ENCODE measurements around the gene TMEM168. TPM values are rescaled to one million over a fixed set of nuclear protein-coding genes. Genes with fewer than 3 reads are reported as not detected.
"Not testable (repeated sequence)": the region's sequence is repeated elsewhere in the genome, so short reads cannot be mapped to it uniquely, and the experiment has no call there.

Gene TMEM168
- total RNA-seq, 1 experiment from 2014 or later: 35.2 TPM

GRCh38 chr7:112782498-112782897 is 7.7 kb downstream of the TMEM168 start:
- no peak for DNase-seq (ENCODE audit: extremely low read depth, low read depth)

- DNase-seq (ENCODE audit: extremely low read depth, low read depth): no peak
Measured at GRCh38 chr7:112781558-112781957, 8.6 kb downstream of the TMEM168 start.

- DNase-seq (ENCODE audit: extremely low read depth, low read depth): no peak
Measured at GRCh38 chr7:112781110-112781509, 9.1 kb downstream of the TMEM168 start.

GRCh38 chr7:112779667-112780066 is 10.5 kb downstream of the TMEM168 start:
- DNase-seq (ENCODE audit: extremely low read depth, low read depth): no peak

GRCh38 chr7:112777406-112777805 is 12.8 kb downstream of the TMEM168 start:
- DNase-seq (ENCODE audit: extremely low read depth, low read depth): no peak

GRCh38 chr7:112771166-112771565 is 19.0 kb downstream of the TMEM168 start:
- DNase-seq (ENCODE audit: extremely low read depth, low read depth): no peak

GRCh38 chr7:112770051-112770450 is 20.1 kb downstream of the TMEM168 start:
- no peak for DNase-seq (ENCODE audit: extremely low read depth, low read depth)

- DNase-seq (ENCODE audit: extremely low read depth, low read depth): no peak
Measured at GRCh38 chr7:112765105-112765504, 25.1 kb downstream of the TMEM168 start.

- no peak for DNase-seq (ENCODE audit: extremely low read depth, low read depth)
Measured at GRCh38 chr7:112763996-112764395, 26.2 kb downstream of the TMEM168 start.

- DNase-seq (ENCODE audit: extremely low read depth, low read depth): no peak
Measured at GRCh38 chr7:112763298-112763697, 26.9 kb downstream of the TMEM168 start.

GRCh38 chr7:112759905-112760304 is 30.3 kb downstream of the TMEM168 start:
- no peak for DNase-seq (ENCODE audit: extremely low read depth, low read depth)

GRCh38 chr7:112757337-112757736 is 32.9 kb downstream of the TMEM168 start:
- no peak for DNase-seq (ENCODE audit: extremely low read depth, low read depth)

GRCh38 chr7:112753298-112753697 is 36.9 kb downstream of the TMEM168 start:
- DNase-seq (ENCODE audit: extremely low read depth, low read depth): no peak

GRCh38 chr7:112752576-112752975 is 37.6 kb downstream of the TMEM168 start:
- no peak for DNase-seq (ENCODE audit: extremely low read depth, low read depth)

GRCh38 chr7:112749775-112750174 is 40.4 kb downstream of the TMEM168 start:
- no peak for DNase-seq (ENCODE audit: extremely low read depth, low read depth)

- DNase-seq (ENCODE audit: extremely low read depth, low read depth): no peak
Measured at GRCh38 chr7:112748381-112748780, 41.8 kb downstream of the TMEM168 start.

GRCh38 chr7:112745635-112746034 is 44.6 kb downstream of the TMEM168 start:
- DNase-seq (ENCODE audit: extremely low read depth, low read depth): no peak

GRCh38 chr7:112744818-112745217 is 45.4 kb downstream of the TMEM168 start:
- no peak for DNase-seq (ENCODE audit: extremely low read depth, low read depth)

GRCh38 chr7:112743811-112744210 is 46.4 kb downstream of the TMEM168 start:
- DNase-seq (ENCODE audit: extremely low read depth, low read depth): no peak

GRCh38 chr7:112740667-112741066 is 49.5 kb downstream of the TMEM168 start:
- no peak for DNase-seq (ENCODE audit: extremely low read depth, low read depth)

GRCh38 chr7:112739436-112740180 is 50.6 kb downstream of the TMEM168 start:
- no peak for DNase-seq (ENCODE audit: extremely low read depth, low read depth)

- DNase-seq (ENCODE audit: extremely low read depth, low read depth): no peak
Measured at GRCh38 chr7:112735261-112735660, 54.9 kb downstream of the TMEM168 start.

- not testable (repeated sequence) for DNase-seq (ENCODE audit: extremely low read depth, low read depth)
Measured at GRCh38 chr7:112731324-112731723, 58.9 kb downstream of the TMEM168 start.
